NCI-H2107 treated with DMSO at 0.1 percent for 48 hours (cell line): ENCODE data around the gene HLA-DQB1.
"Not testable (repeated sequence)": the region's sequence is repeated elsewhere in the genome, so short reads cannot be mapped to it uniquely, and the experiment has no call there.

Experiments used
- DNase-seq: peaks from one replicate; lab custom pipeline; 2025; ENCODE audit not compliant: unreplicated experiment; lab: John Stamatoyannopoulos, UW

HLA-DQB1 gene

DNA sequence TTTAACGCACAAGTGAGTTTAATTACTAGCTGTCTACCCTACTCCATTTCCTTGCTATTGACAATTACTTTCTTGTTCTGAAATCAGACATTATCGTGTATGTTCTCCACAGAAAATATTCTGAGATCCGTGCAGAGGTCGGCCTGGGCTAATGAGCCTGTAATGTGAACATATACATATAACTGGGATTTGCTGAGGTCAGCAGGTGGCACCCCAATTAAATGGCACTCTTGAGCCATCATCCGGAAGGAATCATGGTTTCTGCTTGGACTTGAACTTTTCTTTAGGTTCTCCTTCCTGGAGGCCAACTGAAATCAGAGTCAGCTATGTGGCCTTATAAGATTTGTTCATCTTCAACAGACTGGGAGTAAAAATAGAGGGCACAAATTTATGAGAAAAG lies 3.6 kb downstream of the HLA-DQB1 start:
- no peak for DNase-seq

DNA sequence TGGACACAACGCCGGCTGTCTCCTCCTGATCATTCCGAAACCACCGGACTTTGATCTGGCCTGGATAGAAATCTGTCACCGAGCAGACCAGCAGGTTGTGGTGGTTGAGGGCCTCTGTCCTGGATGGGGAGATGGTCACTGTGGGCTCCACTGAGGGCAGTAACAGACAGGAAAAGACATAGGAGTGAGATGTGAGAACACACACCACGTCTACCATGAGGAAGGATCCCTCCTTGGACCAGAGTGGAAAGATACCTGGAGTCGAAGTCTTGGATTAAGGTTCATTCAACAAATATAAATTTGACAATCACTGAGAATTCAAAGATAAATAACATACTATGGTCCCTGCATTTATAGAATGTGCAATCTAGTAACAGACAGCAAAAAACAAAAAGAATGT lies 4.4 kb downstream of the HLA-DQB1 start:
- DNase-seq: no peak

DNA sequence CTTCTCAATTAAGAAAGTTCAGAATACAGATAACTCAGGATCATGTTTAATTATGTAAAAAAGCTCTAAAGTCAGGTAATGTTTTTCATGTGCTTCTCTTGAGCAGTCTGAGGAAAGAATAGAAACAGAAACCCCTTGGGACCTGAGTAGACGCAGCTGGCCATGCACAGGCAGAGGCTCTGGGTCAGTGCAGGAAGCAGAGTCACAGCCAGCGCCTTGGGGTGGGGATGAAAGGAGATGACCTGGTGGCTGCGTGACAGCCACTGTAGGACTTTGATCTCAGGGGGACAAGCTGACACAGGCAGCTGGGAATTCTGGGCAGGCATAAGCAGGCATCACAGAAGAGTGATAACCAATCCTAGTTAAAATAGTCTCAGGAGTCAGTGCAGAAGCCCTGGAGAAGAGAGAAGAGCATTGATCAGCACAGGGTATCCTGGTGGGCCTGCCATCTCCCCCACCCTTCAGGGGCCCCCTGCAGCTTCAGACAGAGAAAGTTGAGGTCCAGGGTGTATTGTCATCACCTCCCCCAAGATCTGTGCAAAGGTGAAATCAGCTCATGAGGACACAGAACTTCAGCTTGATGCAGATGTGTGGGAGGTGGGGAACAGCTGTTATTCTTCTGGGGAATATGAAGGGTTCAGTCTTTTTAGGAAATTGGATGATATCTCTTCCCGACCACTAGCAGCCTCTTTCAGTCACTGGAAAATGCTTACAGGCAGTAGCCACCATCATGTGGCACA lies 6.4 kb downstream of the HLA-DQB1 start:
- DNase-seq: no peak

DNA sequence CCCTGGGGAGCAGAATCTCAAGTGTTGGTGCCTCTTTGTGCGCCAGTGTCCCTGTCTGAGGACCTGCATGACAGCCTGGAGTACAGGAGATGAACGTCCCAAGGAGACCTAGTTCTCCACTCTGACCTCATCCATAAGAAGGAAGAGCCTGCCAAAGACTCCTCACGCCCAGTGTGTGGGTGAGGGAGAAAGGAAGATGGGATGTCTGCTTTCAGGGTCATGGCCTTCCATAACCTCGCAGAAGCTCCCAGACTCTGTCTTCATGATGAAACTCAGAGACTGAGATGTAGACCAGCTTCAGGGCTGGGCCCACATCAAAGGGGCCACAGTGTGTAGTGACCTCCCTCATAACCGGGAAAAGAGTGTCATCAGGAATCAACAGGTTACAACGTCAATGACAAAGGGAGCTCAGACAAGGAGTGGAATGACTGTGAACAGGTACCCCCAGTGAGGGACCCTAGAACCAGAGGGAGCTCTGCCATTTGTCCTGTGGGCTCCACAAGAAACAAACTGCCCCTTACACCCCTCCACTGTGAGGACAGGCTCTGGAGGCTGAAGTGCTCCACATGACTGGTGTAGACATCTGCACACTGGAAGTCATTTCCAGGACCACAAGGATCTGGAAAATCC lies 8.1 kb downstream of the HLA-DQB1 start:
- no peak for DNase-seq

GRCh38 chr6:32657819-32658218 lies 8.6 kb downstream of the HLA-DQB1 start:
- not testable (repeated sequence) for DNase-seq

DNA sequence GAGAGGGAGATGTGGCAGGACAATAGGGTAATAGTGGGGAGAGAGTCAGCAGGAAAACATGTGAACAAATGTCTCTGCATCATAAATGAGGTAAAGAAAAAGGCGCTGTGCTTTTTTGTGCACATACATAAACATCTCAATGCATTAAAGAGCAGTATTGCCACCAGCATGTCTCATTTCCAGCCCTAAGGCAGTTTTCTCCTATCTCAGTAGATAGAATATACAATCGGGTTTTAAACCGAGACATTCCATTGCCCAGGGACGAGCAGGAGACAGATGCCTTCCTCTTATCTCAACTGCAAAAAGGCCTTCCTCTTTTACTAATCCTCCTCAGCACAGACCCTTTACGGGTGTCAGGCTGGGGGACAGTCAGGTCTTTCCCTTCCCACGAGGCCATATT lies 9.1 kb downstream of the HLA-DQB1 start:
- DNase-seq: not testable (repeated sequence)

GRCh38 chr6:32655203-32655710 lies 11.2 kb downstream of the HLA-DQB1 start:
- DNase-seq: no peak

DNA sequence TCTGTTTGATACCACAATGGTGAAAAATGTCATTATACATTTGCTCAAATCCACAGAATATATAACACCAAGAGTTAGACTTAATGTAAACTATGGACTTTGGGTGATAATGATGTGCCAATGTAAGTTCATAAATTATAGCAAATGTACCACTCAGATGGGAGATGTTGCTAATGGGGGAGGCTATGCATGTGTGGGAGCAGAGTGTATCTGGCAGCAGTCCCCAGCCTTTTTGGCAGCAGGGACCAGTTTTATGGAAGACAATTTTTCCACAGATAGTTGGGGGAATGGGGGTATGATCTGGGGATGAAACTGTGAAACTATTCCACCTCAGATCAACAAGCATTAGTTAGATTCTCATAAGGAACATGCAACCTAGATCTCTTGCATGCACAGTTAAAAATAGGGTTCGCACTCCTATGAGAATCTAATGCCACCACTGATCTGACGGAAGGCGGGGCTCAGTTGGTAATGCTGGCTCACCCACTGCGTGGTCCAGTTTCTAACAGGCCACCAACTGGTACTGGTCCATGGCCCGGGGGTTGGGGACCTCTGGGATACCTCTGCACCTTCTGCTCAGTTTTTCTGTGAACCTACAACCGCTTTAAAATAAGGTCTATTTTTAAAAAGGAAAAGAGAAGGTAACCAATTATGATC lies 21.3 kb downstream of the HLA-DQB1 start:
- DNase-seq: no peak

DNA sequence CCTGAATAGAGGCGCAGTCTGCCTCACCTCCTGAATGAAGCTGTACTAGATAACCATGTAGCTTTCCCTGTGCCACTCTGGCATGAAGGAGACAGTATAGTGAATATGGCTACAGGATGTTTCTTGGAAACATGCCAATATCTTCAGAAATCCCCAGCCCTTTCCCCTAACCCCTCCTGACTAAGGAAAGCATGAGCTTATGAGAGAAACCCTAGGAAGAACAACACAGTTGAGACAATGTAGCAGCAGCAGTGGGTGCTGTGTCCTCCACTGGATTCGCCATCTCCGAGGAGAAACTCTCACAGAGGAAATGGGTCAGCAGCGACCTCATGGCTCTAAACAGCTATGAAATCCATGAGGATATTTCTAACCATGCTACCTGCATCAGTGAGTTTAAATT lies 22.6 kb downstream of the HLA-DQB1 start:
- DNase-seq: no peak

DNA sequence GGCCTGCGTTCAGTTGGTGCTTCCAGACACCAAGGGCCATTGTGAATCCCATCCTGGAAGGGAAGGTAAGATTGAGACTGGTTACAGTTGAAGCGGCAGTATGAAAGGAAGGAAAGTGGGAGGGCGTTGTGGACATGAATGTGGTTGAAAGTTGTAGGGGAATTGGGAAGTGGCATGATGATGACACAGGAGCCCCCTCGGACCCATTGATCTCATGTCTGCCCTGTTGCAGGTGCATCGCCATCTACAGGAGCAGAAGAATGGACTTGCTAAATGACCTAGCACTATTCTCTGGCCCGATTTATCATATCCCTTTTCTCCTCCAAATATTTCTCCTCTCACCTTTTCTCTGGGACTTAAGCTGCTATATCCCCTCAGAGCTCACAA lies 23.7 kb downstream of the HLA-DQB1 start:
- no peak for DNase-seq

DNA sequence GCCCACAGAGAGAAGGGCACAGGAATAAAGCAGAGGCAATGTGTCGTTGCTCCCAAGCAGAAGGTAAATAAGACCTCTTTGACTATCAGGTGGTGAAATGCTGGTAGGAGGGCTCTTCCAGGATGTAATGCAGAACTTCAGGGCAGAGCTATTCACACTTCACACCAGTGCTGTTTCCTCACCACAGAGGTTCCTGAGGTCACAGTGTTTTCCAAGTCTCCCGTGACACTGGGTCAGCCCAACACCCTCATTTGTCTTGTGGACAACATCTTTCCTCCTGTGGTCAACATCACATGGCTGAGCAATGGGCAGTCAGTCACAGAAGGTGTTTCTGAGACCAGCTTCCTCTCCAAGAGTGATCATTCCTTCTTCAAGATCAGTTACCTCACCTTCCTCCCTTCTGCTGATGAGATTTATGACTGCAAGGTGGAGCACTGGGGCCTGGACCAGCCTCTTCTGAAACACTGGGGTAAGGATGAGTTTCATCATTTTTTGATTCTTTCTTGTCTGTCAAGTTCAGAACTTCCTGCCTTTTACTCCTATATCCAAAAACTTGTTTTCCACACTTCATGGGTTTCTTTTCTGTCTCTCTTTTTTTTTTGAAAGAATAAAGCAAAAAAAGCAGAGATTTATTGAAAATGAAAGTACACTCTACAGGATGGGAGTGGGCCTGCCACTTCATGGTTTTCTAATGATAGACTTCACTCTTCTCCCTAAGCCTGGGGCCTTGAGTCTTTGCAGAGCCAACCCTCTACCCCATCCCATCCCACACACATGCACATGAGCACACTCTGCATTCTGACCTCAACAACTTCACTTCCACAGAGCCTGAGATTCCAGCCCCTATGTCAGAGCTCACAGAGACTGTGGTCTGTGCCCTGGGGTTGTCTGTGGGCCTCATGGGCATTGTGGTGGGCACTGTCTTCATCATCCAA lies 24.4 kb downstream of the HLA-DQB1 start:
- not testable (repeated sequence) for DNase-seq

DNA sequence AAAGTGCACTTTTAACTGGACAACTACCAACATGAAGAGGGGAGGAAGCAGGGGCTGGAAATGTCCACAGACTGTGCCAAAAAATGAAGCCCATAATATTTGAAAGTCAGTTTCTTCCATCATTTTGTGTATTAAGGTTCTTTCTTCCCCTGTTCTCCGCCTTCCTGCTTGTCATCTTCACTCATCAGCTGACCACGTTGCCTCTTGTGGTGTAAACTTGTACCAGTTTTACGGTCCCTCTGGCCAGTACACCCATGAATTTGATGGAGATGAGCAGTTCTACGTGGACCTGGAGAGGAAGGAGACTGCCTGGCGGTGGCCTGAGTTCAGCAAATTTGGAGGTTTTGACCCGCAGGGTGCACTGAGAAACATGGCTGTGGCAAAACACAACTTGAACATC lies 25.3 kb downstream of the HLA-DQB1 start:
- no peak for DNase-seq

GRCh38 chr6:32639440-32640394 lies 26.7 kb downstream of the HLA-DQB1 start:
- DNase-seq: no peak

DNA sequence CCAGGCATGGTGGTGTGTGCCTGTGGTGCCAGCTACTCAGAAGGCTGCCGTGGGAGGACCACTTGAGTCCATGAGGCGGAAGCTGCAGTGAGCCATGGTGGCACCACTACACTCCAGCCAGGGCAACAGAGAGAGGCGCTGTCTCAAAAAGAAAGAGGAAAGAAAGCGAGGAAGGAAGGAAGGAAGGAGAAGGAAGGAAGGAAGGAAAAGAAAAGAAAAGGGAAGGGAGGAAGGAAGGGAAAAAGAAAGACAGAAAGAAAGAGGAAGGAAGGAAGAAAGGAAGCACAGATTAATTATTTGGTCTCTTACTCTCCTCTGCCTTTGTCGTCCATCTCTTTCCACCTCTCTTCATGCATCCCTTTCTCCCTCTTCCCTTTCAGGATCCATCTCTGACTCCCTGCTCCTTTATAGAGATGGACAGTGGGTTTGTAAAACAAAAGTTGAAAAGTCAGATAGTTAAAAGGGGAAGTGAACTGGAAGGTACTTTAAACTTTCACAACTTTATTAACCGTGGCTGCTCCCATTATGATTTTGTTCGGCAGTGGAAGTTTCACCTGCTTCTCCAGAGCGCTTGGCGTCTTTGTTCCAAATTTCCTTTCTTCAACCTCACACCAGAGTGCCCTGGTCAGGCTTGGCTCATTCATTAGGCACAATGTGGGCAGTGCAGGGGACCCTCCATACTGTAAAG lies 27.8 kb downstream of the HLA-DQB1 start:
- no peak for DNase-seq

DNA sequence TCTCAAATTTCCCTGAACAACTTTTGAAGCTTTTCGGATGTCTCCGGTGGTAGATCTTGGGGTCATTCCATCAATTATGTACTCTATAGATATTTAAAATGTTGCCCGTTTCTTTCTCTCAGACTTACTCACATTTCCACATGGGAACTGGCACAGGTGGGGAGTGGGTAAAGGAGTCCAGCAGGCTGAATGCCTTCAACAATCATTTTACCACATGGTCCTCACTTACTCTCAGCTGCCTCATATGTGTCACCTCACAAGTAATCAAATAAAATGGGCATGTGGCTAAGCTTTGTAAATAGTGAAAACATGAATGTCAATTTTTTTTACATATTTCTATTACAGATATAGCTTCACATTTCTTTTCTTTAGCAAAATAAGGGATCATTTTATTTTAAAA lies 28.6 kb downstream of the HLA-DQB1 start:
- DNase-seq: no peak

- DNase-seq: no peak
Measured at GRCh38 chr6:32637219-32637880, 29.1 kb downstream of the HLA-DQB1 start, which contains the start of gene HLA-DQA1. Gene HLA-DQA1, plus strand, starts transcription at chr6:32637406. Its CDS starts 53 bp downstream, at chr6:32637459.

GRCh38 chr6:32635526-32636123 lies 30.8 kb downstream of the HLA-DQB1 start:
- DNase-seq: no peak

- not testable (repeated sequence) for DNase-seq
Measured at GRCh38 chr6:32629793-32630192, 36.7 kb downstream of the HLA-DQB1 start.
